Hepatocyte (in vitro differentiated cells): ENCODE data around the gene WDR41. TPM values are rescaled to one million over a fixed set of nuclear protein-coding genes. Genes with fewer than 3 reads are reported as not detected.

Experiments used
- DNase-seq: peaks from one replicate; pipeline ENCODE4 v3.0.0-alpha.2; 2016; ENCODE audit warnings: low spot score
- H2AFZ ChIP-seq: fragments of 200-600 bp; sonication (generic); 2 replicates; pipeline ENCODE4 v1.6.0; 2016; ENCODE audit warnings: antibody characterized with exemption, mild to moderate bottlenecking
- H3K27ac ChIP-seq: fragments of 200-600 bp; sonication (generic); 2 replicates; pipeline ENCODE4 v1.5.1; 2016; ENCODE audit warnings: mild to moderate bottlenecking
- H3K27me3 ChIP-seq: fragments of 200-600 bp; sonication (generic); 2 replicates; pipeline ENCODE4 v1.6.1; 2016
- H3K36me3 ChIP-seq: fragments of 200-600 bp; sonication (generic); replicated peaks from 2 replicates; pipeline ENCODE4 v1.5.1; 2016; ENCODE audit warnings: low read depth; ENCODE audit not compliant: insufficient read depth
- H3K4me1 ChIP-seq: fragments of 200-600 bp; sonication (generic); 2 replicates; pipeline ENCODE4 v1.5.1; 2016; ENCODE audit warnings: mild to moderate bottlenecking, moderate library complexity; ENCODE audit not compliant: insufficient read depth
- H3K4me2 ChIP-seq: fragments of 200-600 bp; sonication (generic); 2 replicates; pipeline ENCODE4 v1.6.0; 2016
- H3K4me3 ChIP-seq: fragments of 200-600 bp; sonication (generic); 2 replicates; pipeline ENCODE4 v1.5.1; 2016; ENCODE audit warnings: mild to moderate bottlenecking
- H3K79me2 ChIP-seq: fragments of 200-600 bp; sonication (generic); 2 replicates; pipeline ENCODE4 v1.6.0; 2017; ENCODE audit warnings: mild to moderate bottlenecking
- H3K9me2 ChIP-seq: fragments of 200-600 bp; sonication (generic); replicated peaks from 2 replicates; pipeline ENCODE4 v1.6.0; 2017; ENCODE audit warnings: mild to moderate bottlenecking; ENCODE audit not compliant: insufficient read depth
- H3K9me3 ChIP-seq: fragments of 200-600 bp; sonication (generic); 2 replicates; pipeline ENCODE4 v1.5.1; 2016; ENCODE audit warnings: low read depth, mild to moderate bottlenecking
- H4K20me1 ChIP-seq: fragments of 200-600 bp; sonication (generic); 2 replicates; pipeline ENCODE4 v1.6.0; 2016; ENCODE audit warnings: mild to moderate bottlenecking; ENCODE audit not compliant: insufficient read depth, poor library complexity, severe bottlenecking
- CTCF ChIP-seq: fragments of 200-600 bp; sonication (generic); IDR thresholded peaks from 2 replicates; pipeline ENCODE4 v1.5.1; 2016; ENCODE audit warnings: antibody characterized with exemption, mild to moderate bottlenecking; ENCODE audit not compliant: poor library complexity
- EZH2 ChIP-seq: fragments of 200-600 bp; sonication (generic); IDR thresholded peaks from 2 replicates; pipeline ENCODE4 v1.6.1; 2016; ENCODE audit warnings: antibody characterized with exemption, mild to moderate bottlenecking, borderline replicate concordance
- EZH2phosphoT487 ChIP-seq: fragments of 200-600 bp; sonication (generic); IDR thresholded peaks from one replicate; pipeline ENCODE4 v1.6.1; 2018; ENCODE audit warnings: antibody characterized with exemption, mild to moderate bottlenecking, low read depth, moderate library complexity; ENCODE audit not compliant: unreplicated experiment, severe bottlenecking
- WGBS: methylation state at CpG from one replicate; pipeline ENCODE4 v1.1.6; 2016; ENCODE audit warnings: low lambda C conversion rate; ENCODE audit errors: missing lambda C conversion rate; 5-methylcytosine and 5-hydroxymethylcytosine counted together
- polyA plus RNA-seq: library from polyadenylated mRNA; unstranded; fragments of >200 nt; fragmentation: Nextera tagmentation; extraction: Ambion mirVana; gene quantifications from 2 replicates; pipeline ENCODE4 v1.2.1, GENCODE V29; 2016
- total RNA-seq: library from RNA; depleted of rRNA; stranded (reverse); fragments of >200 nt; gene quantifications from 2 replicates; pipeline ENCODE4 v1.2.3, GENCODE V29; 2014

The WDR41 gene
- total and polyA plus RNA-seq, 2 experiments from 2014 or later = 40.5 to 80.5 TPM

GRCh38 chr5:77463905-77464304 lies 28.2 kb downstream of the WDR41 start:
- Histone ChIP-seq H3K9me2 (no peaks in the 10 kb centered on the region), H3K4me1 (no peaks in the 10 kb centered on the region), H3K9me3 (no peaks in the 10 kb centered on the region), H2AFZ (no peak overlapping the region), H3K27ac (no peak overlapping the region), H3K27me3 (no peaks in the 10 kb centered on the region), H3K36me3 (no peaks in the 10 kb centered on the region), H3K4me2 (no peak overlapping the region), H4K20me1 (peaks cover 5% of the 10 kb centered on the region), H3K79me2 (peaks cover 17% of the 10 kb centered on the region), H3K4me3 (no peak overlapping the region)
- TF ChIP-seq EZH2phosphoT487 (no peak), CTCF (no peak), EZH2 (no peak)
- no peak for DNase-seq
- 94% methylated on average over 1 of the region's 1 CpG for WGBS

- no peak for TF ChIP-seq EZH2
- no peak for TF ChIP-seq EZH2phosphoT487
- no peak for TF ChIP-seq CTCF
- H3K4me1 ChIP-seq = no peaks in the 10 kb centered on the region
- H2AFZ ChIP-seq = no peak overlapping the region
- H3K36me3 ChIP-seq = no peaks in the 10 kb centered on the region
- H3K4me2 ChIP-seq = no peak overlapping the region
- DNase-seq = no peak
- no peaks in the 10 kb centered on the region for H3K9me3 ChIP-seq
- H3K27ac ChIP-seq = no peak overlapping the region
- WGBS = 95% methylated on average over 5 of the region's 5 CpGs
- H3K9me2 ChIP-seq = no peaks in the 10 kb centered on the region
- peaks cover 3% of the 10 kb centered on the region for H3K79me2 ChIP-seq
- no peaks in the 10 kb centered on the region for H4K20me1 ChIP-seq
- H3K4me3 ChIP-seq = no peak overlapping the region
- no peaks in the 10 kb centered on the region for H3K27me3 ChIP-seq
Observed at GRCh38 chr5:77461287-77461686, 30.8 kb downstream of the WDR41 start.

GRCh38 chr5:77454123-77454522 lies 38.0 kb downstream of the WDR41 start:
- H3K79me2 ChIP-seq = no peaks in the 10 kb centered on the region
- H3K4me3 ChIP-seq = no peak overlapping the region
- H3K36me3 ChIP-seq = no peaks in the 10 kb centered on the region
- no peaks in the 10 kb centered on the region for H3K4me1 ChIP-seq
- no peak overlapping the region for H3K27ac ChIP-seq
- no peaks in the 10 kb centered on the region for H3K9me2 ChIP-seq
- no peaks in the 10 kb centered on the region for H3K27me3 ChIP-seq
- no peak overlapping the region for H2AFZ ChIP-seq
- no peak overlapping the region for H3K4me2 ChIP-seq
- WGBS = 89% methylated on average over 3 of the region's 3 CpGs
- no peaks in the 10 kb centered on the region for H3K9me3 ChIP-seq
- H4K20me1 ChIP-seq = no peaks in the 10 kb centered on the region
- no peak for DNase-seq
- TF ChIP-seq CTCF = no peak
- no peak for TF ChIP-seq EZH2phosphoT487
- TF ChIP-seq EZH2 = no peak

GRCh38 chr5:77452351-77452750 lies 39.8 kb downstream of the WDR41 start:
- Histone ChIP-seq H2AFZ (no peak overlapping the region), H3K4me1 (no peaks in the 10 kb centered on the region), H4K20me1 (no peaks in the 10 kb centered on the region), H3K4me3 (no peak overlapping the region), H3K79me2 (no peaks in the 10 kb centered on the region), H3K4me2 (no peak overlapping the region), H3K27ac (no peak overlapping the region), H3K9me2 (no peaks in the 10 kb centered on the region), H3K36me3 (no peaks in the 10 kb centered on the region), H3K27me3 (no peaks in the 10 kb centered on the region), H3K9me3 (no peaks in the 10 kb centered on the region)
- WGBS = 78% methylated on average over 1 of the region's 1 CpG
- TF ChIP-seq CTCF (no peak), EZH2phosphoT487 (no peak), EZH2 (no peak)
- no peak for DNase-seq
